HG03457 (cell line): ENCODE measurements around the gene MYF6.

ENCODE experiments used
- ATAC-seq: cut with Tn5 transposase; IDR thresholded peaks from one replicate; pipeline ENCODE4 v1.9.1; 2021; ENCODE audit warnings: moderate number of reproducible peaks; ENCODE audit not compliant: unreplicated experiment

MYF6 gene

DNA sequence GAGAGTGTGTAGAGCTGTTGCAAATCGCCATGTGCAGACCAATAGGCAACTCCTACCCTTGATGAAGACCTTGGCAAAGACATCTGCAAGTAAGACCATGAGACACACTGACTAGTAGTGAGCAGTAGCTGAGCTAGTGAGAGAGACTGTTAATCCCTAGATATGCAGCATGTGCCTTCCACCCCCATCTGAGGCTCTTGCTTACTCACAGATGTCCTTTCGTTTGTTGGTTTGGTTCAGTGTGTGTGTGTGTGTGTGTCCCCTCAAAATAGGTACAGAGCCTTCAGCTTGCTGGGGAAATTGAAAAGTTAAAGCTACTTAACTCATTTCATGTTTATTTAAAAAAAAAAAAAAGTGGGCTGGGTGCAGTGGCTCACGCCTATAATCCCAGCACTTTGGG is 46.8 kb downstream of the MYF6 start:
- no peak for ATAC-seq

DNA sequence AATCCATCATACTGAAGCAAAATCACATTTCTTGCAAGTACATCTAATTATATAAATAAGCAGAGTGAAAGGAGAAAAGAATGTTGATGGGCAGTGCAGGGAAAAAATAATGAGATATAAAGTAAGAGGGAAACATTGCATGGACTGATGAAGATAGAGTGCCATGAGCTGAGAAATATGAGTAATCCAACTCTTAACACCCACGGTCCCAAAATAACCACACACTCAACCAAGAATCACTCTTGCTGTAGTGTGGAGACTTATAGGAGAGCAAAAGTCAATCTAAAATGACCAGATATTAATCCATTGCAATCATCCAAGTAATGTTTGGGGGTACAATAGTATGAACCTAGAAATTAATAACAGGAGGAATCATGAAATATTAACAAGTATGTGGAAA is 49.4 kb downstream of the MYF6 start:
- no peak for ATAC-seq
